SH-SY5Y (cell line): ENCODE measurements around the gene NTRK2.

Experiments
- GATA2 ChIP-seq: IDR thresholded peaks from 2 replicates; pipeline ENCODE4 v1.6.1; 2011; ENCODE audit warnings: mild to moderate bottlenecking, low read depth, low read length
- GATA3 ChIP-seq: IDR thresholded peaks from 2 replicates; pipeline ENCODE4 v1.6.1; 2011; ENCODE audit warnings: low read depth, mild to moderate bottlenecking, low read length, moderate library complexity

- TF ChIP-seq GATA3 (no peak), GATA2 (no peak)
Measured at GRCh38 chr9:84780385-84780784, 110.9 kb downstream of the NTRK2 start.
